ENCODE measurements around the gene AGBL4. TPM values are rescaled to one million over a fixed set of nuclear protein-coding genes. Genes with fewer than 3 reads are reported as not detected.

The AGBL4 gene
- total and polyA plus RNA-seq, 2 experiments from 2014 or later: not detected

DNA sequence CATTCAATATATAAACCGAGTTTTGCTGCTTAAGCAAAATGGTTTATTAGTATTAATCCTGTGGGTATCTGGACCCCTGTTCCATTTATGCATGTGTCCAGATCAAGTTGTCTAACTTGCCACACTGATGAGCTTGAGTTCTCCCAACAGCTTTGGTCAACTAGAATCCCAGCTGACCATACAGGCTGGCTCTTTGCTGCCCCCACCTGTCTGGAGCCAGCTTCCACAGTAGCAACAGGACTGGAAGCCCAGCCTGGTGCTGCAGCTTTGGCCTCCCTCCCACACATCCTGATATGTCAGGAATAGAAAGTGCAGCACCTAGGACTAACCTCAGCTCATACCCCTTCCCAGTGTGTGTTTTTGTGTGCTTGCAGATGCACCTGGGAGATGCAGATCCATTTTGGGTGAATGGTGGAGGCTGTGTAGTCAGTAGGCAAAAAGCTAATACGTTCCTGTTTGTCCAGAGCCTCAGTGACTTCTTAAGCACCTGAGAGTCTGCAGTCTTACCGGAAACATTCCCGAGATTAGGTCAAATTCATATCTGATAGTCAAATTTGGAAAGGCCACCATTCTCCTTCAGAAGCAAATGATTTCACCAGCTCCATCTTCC is 1206.1 kb downstream of the AGBL4 start:
- H3K36me3 ChIP-seq: no peaks in the 10 kb centered on the region
- no peak overlapping the region for H3K27ac ChIP-seq
- DNase-seq (ENCODE audit: low read depth in 1 of 2, low spot score in 1 of 2): peak; percentile 64 to 77
- H3K27me3 ChIP-seq: peaks cover 13% of the 10 kb centered on the region
- TF ChIP-seq CTCF (IDR thresholded peaks at IDR 0.05; ENCODE audit: low read depth, low read length): peak; percentile 87
- no peak overlapping the region for H3K4me3 ChIP-seq
- H3K9me3 ChIP-seq (ENCODE audit: low read depth): no peaks in the 10 kb centered on the region
- no peaks in the 10 kb centered on the region for H3K4me1 ChIP-seq (ENCODE audit: low read depth)

- no peak for DNase-seq (ENCODE audit: low read depth in 1 of 2, low spot score in 1 of 2)
- H3K36me3 ChIP-seq: no peaks in the 10 kb centered on the region
- TF ChIP-seq CTCF (IDR thresholded peaks at IDR 0.05; ENCODE audit: low read depth, low read length): no peak
- H3K9me3 ChIP-seq (ENCODE audit: low read depth): no peaks in the 10 kb centered on the region
- peaks cover 3% of the 10 kb centered on the region for H3K27me3 ChIP-seq
- H3K27ac ChIP-seq: no peak overlapping the region
- H3K4me3 ChIP-seq: no peak overlapping the region
- H3K4me1 ChIP-seq (ENCODE audit: low read depth): no peaks in the 10 kb centered on the region
Measured at GRCh38 chr1:48810740-48811139, 1213.0 kb downstream of the AGBL4 start.

DNA sequence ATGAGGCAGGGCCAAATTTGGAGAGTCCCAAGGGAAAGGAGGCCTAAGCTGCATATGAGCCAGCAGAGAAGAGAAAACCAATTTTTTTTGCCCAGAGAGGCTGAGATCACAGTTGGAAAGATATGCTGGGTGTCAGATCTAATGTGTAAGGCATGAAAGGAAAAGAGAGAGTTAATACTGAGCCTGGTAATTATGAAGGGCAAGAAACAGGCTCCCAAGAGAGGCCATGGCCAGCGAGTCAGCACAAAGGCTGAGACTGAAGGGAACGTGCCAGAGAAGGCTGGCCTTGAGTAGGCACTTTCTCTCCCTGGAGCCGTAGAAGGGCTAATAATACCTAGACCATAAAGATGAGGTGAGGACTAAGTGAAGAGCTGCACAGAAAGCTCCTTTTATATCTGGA is 1215.3 kb downstream of the AGBL4 start:
- Histone ChIP-seq H3K4me1 (ENCODE audit: low read depth) (no peaks in the 10 kb centered on the region), H3K9me3 (ENCODE audit: low read depth) (no peaks in the 10 kb centered on the region), H3K27me3 (peaks cover 12% of the 10 kb centered on the region), H3K36me3 (no peaks in the 10 kb centered on the region), H3K4me3 (no peak overlapping the region), H3K27ac (no peak overlapping the region)
- no peak for TF ChIP-seq CTCF (IDR thresholded peaks at IDR 0.05; ENCODE audit: low read depth, low read length)
- no peak for DNase-seq (ENCODE audit: low read depth in 1 of 2, low spot score in 1 of 2)

GRCh38 chr1:48807554-48808260 is 1216.0 kb downstream of the AGBL4 start:
- no peak overlapping the region for H3K27ac ChIP-seq
- DNase-seq (ENCODE audit: low read depth in 1 of 2, low spot score in 1 of 2): peak in 1 of 2 donors; percentile 51
- H3K36me3 ChIP-seq: no peaks in the 10 kb centered on the region

GRCh38 chr1:48803474-48803873 is 1220.3 kb downstream of the AGBL4 start:
- H3K9me3 ChIP-seq (ENCODE audit: low read depth): no peaks in the 10 kb centered on the region
- no peak overlapping the region for H3K4me3 ChIP-seq
- no peak for DNase-seq (ENCODE audit: low read depth in 1 of 2, low spot score in 1 of 2)
- peaks cover 12% of the 10 kb centered on the region for H3K27me3 ChIP-seq
- no peaks in the 10 kb centered on the region for H3K36me3 ChIP-seq
- no peak for TF ChIP-seq CTCF (IDR thresholded peaks at IDR 0.05; ENCODE audit: low read depth, low read length)
- no peak overlapping the region for H3K27ac ChIP-seq
- no peaks in the 10 kb centered on the region for H3K4me1 ChIP-seq (ENCODE audit: low read depth)

More at GRCh38 chr1:48807554-48808260, 1216.0 kb downstream of the AGBL4 start:
- H3K4me1 ChIP-seq (ENCODE audit: low read depth): no peaks in the 10 kb centered on the region
- H3K4me3 ChIP-seq: no peak overlapping the region
- H3K27me3 ChIP-seq: peaks cover 12% of the 10 kb centered on the region
- TF ChIP-seq CTCF (IDR thresholded peaks at IDR 0.05; ENCODE audit: low read depth, low read length): no peak
- no peaks in the 10 kb centered on the region for H3K9me3 ChIP-seq (ENCODE audit: low read depth)

All from cardiac muscle cell (in vitro differentiated cells and primary cell).